GOT3 (cell line): Measurements from ENCODE around the gene STK4.

Experiments
- DNase-seq: peaks from one replicate; lab custom pipeline; 2025; ENCODE audit warnings: mixed read lengths; lab: John Stamatoyannopoulos, UW

The STK4 gene

DNA sequence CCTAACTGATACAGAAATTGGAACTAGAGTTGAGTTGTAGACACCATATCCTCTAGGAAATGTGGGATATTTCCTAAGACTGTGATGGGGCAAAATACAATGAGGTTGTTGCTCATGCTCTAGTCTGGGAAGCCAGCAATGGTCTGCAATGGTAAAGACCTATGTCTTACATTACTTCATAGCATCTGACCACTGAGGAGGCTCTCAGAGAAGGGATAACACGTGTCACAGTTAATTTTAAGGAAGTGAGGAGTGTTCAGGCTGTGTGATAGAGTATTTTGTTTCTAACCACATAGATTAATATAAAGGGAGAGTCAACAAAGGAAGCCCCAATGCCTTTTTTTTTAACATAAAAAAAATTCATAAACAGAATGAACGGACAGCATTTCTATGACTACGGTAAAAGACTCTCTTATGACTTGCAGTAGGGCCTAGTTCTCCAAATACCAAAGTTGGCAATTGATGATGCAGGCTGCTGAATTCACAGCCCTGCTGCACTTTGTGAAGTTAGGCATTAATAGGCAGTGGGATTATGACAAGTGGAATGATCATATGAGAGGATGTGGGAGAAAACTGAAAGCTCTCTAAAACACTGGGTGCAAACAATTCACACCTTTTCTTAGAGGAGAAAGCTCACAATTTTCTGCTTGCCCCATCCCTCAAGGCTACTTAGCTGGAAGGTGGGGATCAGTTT is 120.9 kb downstream of the STK4 start:
- DNase-seq, result no peak

DNA sequence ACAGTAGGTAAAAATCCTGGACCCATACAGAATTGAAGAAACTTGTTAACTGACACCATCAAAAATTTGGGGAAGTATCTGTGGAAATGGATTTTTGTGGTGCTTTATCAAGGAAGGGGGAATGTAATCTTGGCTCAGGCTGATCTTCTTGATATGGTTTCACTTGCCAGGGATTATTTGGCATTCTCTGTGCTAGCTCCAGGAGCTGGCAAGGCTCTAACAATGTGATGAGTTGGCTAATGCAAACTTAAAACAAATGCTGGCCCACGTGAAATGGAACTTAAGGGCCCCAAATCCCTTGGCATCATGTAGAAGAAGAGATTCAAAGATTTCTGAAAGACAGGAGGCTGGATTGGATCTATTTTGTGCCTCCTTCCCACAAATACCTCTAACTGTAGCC is 121.5 kb downstream of the STK4 start:
- DNase-seq, result no peak

DNA sequence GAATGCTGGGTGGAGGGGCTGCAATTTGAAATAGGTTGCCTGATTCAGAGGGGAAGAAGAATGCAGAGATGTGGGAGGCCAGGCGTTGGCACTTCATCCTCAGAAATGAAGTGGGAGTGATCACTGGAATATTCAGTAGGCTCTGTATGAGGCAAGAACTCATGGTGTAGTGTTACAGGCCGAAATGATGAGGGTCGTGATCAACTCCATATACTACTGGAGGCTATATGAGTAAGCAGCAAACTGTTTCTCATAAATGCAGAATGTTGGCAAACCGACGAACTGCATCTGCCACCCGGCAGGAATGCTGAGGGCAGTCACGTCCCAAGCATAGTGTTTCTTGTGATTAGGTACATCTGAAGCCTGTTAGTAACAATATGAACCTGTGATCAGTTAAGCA is 121.9 kb downstream of the STK4 start:
- DNase-seq, result peak; percentile 34

DNA sequence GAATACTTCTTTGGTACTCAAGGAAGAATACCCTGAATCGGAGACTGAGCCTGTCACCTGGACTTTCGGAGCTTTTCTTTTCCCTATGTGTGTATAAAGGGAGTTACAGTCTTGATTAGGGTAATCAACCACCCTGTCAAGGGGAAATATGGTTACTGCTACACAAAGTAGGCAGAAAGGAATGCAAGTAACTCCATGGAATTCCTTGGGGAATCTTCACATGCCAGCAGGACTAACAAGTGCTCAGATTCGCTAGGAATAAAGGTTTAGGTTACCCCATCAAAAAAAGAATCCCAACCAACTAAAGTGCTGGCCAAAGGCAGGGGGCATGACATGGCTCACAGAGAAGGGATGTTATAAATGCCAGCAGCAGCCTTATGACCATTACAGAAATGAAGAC is 124.2 kb downstream of the STK4 start:
- no peak for DNase-seq

DNA sequence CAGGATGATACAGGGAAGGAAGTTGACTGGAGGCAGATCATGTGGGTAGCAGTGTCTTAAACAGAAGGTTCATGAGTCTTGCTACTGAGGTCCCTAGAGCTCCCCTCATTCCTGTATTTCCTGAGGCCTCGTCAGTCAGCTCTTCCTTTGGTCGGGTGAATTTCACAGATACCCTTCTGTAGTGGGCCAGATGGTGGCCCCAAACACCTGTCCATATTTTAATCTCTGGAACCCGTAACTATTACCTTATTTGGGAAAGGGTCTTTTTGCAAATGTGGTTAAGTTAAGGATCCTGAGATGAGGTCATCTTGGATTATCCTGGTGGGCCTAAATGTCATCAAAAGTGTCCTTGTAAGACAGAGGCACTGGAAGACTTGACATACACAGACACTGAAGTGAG is 125.1 kb downstream of the STK4 start:
- no peak for DNase-seq

DNA sequence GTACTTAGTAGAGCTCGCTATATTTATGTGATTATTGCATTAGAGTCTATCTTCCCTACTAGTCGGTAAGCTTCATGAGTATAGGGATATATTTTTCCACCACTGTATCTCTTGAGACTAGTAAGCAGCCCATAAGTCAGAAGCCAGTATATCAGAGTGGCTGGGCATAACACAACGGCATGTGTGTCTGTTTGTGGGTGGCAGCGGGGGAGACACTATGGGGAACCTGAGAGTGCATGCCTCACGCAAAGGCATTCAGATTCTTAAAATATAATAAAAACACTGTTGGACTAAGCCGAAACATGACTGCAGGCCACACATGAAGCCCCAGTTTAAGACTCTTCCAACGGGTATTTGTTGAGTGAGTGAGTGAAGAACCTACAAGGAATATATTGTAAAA is 126.6 kb downstream of the STK4 start:
- no peak for DNase-seq

DNA sequence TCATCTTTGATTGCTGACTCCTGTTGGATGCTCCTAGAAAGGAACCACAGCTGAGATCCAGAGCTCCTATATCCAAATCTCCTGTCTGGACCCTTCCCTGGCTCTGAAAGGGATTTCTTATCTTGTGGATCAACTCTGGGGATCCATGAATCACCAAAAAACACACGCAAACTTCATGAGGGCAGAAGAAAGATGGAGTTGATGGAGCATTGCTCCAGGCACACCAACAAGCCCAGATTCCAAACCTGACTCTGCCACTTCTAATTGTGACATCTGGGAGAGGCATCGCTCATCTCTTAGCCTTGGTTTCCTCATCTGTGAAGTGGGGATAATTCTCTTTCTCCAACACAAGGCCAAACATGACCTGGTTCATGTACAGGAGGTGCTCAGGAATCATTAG is 127.9 kb downstream of the STK4 start:
- DNase-seq, result no peak

DNA sequence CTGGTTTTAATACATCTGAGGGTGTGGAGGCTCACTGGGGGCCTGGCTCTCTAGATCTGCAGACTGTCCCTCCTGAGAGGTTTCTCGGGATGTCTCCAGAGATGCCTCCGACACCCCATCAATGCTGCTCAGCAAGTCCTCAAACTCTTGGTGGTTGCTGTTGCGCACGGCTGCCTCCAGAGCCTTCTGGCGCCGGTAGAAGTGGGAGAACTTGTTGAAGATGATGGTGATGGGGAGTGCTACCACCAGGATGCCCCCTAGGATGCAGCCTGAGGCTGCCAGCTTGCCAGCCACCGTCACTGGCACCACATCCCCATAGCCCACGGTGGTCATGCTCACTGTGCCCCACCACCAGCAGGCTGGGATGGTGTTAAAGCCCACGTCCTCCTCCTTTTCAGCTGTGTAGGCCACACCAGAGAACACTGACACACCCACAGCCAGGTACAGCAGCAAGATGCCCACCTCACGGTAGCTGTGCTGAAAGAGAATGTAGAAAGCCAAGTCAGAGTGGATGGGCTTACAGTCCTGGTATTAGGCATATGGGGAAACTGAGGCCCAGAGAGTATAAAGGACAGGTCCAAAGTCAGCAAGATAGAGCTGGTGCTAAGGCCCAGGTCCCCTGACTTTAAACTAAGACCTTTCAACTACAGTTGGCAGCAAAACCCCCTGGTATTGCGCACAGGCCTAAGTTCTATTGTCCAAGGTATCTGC is 128.7 kb downstream of the STK4 start:
- DNase-seq, result no peak

DNA sequence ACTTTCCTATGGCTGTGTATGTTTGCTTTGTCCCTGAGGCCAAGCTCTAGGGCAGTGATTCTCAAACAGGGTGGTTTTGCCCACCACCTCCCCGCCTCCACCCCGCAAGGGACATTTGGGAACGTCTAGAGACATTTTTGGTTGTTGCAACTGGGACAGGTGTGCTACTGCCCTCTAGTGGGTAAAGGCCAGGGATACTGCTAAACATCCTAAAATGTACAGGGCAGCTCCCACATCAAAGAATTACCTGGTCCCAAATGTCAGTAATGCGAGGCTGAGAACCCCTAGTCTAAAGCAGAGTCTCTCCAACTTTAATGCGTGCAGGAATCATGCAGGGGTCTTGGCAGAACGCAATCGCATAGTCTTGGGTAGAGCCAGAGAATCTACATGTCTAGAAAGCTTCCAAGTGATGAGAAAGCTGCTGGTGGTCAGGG is 129.5 kb downstream of the STK4 start:
- no peak for DNase-seq

DNA sequence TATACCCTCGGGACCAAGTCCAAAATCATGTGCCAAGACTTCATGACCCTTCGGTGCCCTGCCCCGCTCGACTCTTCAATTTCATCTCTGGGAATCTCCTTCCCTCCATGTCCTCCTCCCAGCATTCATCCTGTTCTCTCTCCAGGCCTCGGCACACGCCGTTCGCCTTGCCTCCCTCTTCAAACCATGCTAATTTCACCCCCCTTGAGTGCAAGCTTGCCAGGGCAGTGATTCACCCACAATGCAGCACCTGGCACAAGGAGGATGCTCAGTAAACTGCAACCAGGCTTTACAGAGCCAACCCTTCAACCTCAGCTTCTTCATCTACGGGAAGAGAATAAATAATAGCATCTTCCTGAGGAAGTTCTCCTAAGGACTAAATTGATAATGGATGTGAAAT is 130.5 kb downstream of the STK4 start:
- DNase-seq, result no peak

DNA sequence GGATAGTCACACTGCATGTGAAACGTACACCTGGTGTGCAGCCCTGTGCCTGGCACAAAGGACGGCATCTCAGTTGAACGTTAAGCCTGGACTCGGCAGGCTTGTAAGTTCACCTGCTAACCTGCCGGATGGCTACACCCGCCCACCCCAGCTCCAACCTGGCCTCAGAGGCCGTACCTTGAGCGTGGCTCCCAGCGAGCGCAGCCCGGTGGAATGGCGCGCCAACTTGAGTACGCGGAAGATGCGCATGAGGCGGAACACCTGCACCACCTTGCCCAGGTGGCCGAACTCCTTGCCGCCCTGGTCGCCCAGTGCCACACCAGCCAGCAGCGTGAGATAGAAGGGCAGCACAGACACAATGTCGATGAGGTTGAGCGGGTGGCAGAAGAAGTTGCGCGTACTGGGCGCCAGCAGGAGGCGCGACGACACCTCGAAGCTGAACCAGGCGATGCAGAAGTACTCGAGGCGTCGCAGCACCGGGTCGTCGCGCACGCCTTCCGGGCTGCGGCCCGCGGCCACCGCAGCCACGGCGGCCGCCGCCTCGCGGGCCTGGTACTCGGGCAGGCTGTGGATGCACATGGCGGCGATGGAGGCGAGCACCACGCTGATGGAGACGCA is 131.3 kb downstream of the STK4 start:
- no peak for DNase-seq

DNA sequence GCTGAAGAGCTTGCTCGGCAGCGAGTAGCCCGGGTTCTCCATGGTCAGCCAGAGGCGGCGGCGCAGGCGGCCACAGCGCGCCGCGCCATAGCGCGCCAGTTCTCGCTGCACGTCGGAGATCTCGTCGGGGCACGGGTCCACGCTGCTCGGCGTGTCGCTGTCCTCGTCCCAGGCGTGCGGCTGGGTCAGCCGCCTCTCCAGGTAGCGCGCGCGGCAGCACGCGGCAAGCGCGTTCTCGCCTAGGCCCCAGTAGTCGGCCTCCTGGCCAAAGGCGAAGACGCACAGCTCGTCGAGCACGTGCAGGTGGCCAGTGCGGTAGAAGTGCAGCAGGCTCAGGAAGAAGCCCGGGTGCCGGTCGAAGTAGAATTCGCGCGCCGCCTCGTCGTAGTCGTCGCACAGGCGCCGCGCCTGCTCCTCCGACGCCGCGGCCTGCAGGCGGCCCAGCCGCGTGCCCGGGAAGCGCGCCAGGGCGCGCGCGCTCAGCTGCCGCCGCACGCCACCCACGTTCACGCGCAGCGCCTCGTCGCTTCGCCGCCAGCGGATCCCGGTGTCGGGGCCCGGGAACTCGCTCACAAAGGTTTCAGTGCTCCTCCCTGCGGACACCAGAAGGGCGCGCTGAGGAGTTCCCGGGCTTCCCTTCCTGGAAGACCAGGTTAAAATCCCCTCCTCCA is 131.9 kb downstream of the STK4 start:
- DNase-seq, result no peak

DNA sequence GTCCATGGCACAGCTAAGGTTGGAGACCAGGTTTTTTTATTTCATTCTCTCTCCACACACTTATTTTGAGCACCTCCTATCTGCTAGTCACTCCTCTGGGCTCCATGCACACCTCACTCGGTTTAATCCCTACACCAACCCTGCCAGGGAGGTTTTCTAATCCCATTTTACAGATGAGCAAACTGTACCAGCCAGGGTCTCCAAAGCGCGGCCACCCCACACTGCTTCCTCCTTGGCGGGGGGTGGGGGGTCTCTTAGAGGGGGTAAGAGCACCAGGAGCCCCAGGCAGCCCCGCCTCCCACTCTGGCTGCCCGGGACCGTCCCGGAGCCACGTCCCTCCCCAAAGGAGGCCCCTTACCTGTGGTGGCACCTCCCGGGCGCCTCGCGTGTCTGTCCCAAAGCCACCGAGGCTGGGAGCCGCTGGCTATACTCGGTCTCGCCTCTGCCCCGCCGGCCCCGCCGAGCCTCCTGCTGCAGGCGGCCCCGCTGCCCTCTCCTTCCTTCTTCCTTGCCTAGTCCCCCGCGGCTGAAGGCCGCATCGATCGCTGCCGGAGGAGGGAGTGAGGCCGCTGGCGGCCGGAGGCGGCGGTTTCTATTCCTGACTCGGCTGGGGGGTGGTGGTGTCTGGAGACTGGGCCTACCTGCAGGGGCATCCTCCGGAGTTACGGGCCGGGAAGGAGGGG is 134.4 kb downstream of the STK4 start, which contains the start of gene KCNS1:
Gene KCNS1, minus strand, starts transcription at position 565 of the 683 bp plus-strand sequence. CDS start 1,891 bp downstream, outside the sequence.
- DNase-seq, result no peak

DNA sequence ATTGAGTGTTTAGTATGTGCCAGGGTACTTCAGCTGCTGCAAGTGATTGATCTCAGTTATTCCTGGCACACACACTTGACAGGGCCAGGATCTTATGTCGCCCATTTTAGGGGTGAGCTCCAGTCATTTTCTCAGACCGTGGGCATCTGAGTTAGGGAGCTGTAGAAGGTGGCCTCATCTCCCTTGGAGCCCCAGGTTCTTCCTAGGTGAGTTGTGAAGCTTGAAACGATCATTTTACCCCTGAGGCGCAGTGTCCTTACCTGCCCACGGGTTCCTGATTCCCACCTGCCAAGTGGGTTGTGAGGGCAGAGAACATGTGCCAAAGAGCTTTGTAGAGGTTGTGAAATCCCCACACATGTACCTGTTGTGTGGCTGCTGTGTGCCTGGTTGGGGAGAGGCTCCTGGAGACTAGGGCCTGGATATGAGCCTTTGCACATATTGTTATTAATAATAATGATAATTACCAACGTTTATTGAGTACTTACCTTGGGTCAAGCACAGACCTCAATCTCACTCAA is 135.1 kb downstream of the STK4 start:
- DNase-seq, result no peak

DNA sequence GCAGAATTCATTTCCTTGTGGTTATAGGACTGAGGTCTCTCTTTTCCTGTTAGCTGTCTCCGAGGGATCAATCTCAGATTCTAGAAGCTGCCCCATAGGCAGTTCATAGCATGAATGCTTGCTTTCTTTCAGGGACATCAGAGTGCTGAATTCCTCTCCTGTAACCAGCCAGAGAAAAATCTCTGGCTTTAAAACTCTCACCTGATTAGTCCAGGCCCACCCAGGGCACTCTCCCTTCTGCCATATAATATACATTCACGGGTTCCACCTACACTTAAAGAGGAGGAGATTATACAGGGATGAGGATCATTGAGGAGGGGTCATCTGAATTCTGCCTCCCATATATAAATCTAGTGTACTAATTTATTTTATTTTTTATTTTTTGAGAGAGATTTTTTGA is 136.8 kb downstream of the STK4 start:
- no peak for DNase-seq

DNA sequence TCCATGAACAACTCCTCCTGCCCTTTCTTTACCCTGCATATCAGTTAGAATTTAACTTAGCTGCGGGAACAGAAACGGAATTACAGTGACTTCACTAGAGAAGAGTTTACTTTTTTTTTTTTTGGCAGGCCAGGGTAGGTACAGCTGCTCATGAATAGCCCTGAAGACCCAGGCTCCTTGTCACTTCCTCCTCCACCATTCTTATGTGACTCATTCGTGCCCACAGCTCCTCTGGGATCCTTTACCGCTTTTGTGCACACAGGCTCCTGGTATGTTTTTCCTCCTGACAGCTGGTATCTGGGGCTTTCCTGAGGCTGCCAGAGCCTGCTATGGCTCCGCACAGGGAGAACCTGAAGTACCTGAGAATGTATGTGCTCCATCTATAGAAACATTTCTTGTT is 138.5 kb downstream of the STK4 start:
- DNase-seq, result peak; percentile 65

DNA sequence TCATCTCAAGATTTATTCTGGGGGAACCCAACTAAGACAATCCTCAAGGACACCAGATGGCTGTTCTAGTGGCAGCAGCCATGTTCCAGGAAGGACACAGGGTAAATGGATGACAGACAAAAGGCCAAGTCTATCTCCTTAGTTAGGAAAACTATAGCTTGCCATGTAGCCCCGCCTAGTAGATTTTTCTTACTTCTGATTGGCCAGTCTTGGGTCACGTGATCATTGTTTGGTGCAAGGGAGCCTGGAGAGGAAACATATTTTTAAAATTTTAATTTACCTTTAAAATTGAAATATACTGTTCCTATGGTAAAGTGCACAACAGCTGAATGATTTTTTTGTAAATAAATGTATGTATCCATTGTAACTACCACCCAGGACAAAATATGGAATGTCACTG is 139.0 kb downstream of the STK4 start:
- DNase-seq, result no peak

DNA sequence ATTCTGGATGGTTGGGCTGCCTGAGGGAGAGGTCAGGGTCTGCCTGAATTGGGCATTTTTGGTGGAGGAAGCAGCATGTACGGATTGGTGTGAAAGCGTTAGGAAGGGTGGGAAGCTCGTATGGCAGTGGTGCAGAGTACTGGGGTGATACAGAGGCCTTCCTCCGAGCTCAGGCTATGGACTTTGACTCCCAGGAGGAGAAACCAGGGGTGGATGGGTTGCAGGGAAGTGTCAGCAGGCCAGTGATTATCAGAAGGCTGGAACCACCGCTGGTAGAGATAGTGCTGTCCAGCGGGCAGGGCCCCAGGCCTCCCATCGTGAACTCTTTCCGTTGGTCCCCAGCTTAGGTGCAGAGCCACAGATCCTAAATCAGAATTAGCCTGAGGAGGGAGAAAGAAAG is 143.3 kb downstream of the STK4 start:
- no peak for DNase-seq

DNA sequence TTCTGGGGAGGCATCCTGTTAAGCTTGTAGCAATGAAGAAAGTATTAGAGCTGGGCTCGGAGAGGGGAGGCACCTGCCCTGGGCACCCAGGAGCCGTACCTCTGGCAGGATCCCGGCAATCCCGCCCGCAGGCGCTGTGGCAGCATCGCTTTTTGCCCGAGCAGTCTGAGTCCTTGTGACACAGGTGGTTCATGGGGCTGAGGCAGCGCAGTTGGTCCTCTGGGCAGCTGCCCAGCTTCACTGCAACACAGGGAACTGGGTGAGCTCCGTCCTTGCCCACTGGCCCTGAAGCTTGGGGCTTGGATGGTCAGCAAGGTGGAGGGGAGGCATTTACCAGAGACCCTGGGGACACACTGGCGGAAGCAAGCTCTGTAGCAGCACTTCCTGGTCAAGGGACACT is 144.0 kb downstream of the STK4 start:
- DNase-seq, result no peak

DNA sequence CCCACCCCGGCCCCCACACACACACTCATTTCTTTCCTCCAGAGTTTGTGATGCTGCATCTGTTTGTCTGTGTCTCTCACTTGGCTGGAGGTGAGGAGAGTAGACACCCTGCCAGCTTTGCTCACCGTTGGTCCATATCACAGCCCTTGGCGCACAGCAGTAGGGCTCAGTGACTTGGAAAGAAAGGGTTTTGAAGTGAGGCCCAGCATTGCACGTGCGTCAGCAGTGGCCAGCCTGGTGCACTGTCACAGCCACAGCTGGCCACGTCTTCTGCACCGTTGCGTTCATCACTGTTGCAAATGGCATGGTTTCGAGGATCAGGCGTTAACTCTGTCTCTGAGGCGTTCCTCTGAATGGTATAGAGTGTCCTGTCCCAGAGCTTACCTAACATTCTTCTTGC is 145.0 kb downstream of the STK4 start:
- no peak for DNase-seq

DNA sequence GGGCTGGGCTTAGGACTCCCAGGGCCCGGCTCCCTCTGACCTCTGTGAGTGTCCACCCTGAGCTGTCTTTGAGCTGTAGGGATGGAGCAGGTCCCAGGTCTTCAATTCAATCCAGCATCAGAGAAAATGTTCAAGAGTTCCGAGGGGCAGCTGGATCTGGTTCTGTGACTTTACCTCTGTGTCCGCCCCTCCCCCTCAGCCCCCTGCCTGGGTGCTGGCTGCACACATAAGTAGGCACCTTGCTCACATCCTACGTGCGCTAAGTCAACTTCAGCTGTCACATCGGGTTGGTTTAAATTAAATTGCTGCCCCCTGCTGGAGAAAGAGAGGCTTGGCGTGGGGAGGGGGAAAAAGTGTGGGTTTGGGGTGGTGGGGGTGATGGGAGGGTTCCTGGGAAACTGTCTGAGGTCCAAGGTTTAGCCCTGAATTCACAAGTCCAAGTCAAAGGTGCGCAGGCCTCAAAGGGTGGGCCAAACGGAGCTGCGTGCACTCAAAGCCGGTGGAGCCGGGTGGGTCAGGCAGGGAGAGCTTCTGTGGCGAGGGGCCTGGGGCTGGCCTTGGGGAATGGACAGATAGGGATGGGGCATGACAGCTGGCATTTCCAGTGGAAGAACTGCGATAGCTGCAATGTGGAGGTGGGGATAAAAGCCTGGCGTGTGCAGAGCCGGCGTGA is 145.6 kb downstream of the STK4 start:
- DNase-seq, result no peak
